Hindlimb muscle (tissue), 1 donor: Measurements from ENCODE around the gene NUP133. TPM values are rescaled to one million over a fixed set of nuclear protein-coding genes. Genes with fewer than 3 reads are reported as not detected.
A peak's percentile ranks its signal among the peaks of the same experiment; 100 is the strongest.
"Not testable (repeated sequence)": the region's sequence is repeated elsewhere in the genome, so short reads cannot be mapped to it uniquely, and the experiment has no call there.

Experiments used
- DNase-seq: peaks from one replicate; pipeline ENCODE4 v3.0.0-alpha.2; 2013
- polyA plus RNA-seq: library from polyadenylated mRNA; unstranded; fragments of 120-200 nt; gene quantifications from one replicate; pipeline ENCODE4 v1.2.1, GENCODE V29; 2013; ENCODE audit not compliant: insufficient read length

Gene NUP133
- 26.2 TPM for polyA plus RNA-seq

DNA sequence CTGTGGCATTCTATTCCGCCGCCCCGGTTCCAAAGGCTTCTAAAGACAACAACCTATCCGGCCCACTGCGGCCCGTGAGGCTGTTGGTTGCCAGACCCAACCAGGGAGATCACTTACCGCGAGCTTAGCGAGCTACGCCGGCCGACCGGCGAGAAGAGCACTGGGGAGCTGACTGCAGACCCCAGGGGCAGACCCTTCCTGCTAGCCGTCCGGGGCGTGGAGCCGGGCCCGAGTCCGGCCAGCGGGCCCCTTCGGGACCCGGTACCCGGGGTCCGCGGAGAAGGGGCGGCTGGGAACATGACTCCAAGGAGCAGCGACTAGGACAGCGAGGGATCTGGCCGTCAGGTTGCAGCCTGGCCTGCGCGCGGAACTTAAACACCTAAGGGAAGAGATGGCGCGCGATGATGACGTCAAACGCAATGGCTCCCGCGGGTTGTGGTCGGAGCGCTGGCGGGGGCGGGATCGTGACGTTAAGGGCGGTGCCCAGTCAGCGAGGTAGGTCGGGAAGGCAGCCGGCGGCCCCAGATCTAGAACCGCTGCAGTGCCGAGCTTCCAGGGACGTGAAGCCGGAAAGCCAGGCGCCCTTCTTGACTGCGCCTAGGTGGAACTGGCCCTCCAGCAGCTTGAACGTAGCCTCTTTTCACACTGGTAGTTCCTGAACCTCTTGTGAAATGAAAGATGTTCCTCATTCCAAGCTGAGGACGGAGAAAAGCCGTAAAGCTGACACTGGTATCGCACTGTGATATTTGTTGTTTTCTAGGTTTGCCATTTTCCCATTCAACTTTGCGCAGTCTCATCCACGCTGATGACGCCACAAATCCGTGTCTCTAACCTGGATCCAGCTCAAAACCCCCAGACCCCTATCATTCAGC is at the start of gene NUP133:
NUP133 (minus strand) TSS at position 391 of the 872 bp plus-strand sequence; CDS start at position 299, 92 bp downstream.
- DNase-seq, result peak; percentile 99

DNA sequence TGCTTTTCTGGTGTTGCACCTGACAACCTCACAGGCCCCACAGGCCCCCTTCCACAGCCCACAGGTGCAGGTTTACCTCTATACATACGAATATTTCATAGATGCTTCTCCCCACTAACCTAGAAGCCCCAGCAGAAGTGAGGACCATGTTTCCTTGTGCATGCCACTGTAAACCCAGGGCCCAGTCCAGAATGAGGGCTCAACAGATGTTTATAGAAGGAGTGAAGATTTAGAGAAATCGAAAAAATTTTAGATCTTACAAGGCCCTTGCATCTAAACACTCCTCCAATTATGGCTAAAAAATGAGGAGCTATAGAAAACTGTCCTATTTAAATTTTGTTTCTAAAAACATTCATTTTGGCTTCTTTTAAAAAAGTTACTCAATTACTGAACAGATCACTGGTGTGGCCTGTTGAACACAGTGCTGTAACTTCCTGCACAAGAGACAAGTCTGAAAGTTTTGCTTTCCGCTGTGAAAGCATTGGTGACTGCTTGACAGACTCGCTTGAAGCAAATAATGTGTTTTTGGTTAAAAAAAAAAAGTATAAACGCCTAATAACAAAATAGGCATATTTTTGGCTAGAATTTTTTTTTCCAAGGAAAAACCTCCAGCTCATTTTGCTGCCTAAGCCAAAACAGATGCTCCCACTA is 49.2 kb upstream of the NUP133 start:
- no peak for DNase-seq

DNA sequence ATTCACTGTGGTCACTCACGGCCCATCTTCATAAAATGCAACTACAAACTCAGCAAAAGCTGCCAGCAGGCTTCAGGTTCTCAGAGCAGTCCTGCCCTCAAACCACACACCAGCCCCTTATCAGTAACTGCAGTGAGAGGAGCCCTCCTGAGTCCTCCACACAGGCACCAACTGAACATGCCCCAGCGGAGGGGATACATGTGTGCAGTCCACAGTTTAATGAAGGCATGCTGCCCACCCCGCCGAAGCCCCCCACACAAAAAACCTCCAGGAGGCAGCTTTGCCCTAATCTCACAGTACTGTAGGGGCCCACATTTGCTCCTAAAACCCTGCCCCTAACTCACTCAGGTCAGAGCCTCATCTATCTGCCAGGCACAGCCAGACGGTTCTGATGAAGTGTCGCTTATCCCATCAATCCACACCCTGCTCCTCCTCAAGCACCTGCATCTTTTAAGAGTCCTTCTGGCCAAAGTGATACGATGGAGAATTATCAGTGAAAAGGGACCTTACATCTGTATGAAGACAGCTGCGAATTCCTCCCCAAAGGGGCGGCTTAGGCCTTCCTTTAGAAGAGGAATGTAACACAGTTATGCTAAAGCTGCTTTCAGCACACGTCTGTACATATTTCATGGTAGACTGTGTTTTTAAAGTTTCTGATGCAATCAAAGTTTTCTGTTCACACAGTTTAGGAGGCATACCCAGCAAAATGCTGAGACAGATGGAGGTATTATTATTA is 46.9 kb upstream of the NUP133 start:
- DNase-seq, result no peak

DNA sequence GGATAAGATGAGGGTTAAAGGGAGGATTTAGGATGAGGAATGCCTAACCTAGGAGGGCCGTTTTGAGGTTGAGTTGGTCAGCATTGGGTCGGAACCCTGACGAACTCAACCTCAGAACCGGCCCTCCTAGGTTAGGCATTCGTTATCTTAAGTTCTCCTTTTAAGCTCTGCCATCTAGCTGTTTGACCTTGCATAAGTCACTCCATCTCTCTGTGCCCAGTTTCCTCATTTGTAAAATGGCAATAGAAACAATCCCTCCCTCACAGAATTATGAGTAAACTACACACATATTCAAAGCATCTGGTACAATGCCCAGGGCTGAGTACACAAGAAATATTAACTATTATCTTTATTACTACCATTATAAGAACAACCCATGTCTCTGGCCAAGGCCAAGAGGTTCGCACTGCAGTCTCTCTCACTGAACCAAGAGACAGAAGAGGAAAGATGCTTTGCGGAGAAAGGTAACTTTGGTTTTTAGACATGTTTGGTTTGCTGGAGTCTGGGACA is 45.5 kb upstream of the NUP133 start:
- DNase-seq, result no peak

DNA sequence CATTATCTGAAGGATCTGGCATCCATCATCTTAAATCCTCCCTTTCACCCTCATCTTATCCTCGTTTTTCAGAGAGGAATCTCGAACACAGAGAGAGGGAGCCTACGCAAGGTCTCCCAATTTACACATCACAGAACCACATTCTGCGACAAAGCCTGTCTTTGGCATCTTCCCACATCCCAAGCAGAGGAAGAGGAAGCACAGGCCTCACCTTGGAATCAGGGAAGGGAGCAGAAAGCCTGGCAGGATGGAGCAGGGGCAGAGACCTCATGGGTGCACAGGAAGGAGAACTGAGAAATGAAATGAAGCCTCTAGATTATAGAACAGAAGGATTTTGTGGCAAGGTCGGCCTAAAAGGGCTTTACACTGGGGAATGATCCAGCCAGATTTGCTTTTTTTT is 44.6 kb upstream of the NUP133 start:
- DNase-seq, result no peak

DNA sequence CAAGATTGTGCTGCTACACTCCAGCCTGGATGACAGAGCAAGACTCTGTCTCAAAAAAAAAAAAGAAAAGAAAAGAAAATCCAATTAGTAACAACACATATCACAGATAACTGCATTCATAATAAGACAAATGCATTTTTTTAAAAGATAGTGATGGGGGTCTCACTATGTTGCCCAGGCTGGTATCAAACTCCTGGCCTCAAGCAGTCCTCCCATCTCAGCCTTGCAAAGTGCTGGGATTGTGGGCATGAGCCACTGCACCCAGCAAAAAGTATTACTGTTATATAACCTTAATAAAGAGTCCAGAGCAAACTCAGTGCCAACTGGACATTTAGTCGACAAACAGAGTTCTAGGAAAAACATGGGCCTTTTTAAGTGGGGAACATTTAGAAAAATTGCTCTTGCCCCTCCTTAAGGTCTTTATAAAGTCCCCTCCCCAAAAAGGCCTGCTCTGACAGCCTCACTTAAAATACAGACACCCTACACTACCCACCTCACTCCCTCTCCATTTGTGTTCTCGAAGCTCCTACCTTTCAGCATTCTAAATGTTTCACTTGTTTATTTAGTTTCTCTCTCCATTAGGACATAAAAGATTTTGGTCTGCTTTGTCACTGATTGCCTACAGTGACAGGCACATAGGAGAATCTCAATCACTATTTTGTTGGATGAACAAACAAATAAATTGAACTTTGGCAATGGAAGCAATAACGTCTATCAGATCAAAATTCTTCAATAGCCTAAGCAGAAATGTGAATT is 42.8 kb upstream of the NUP133 start:
- DNase-seq, result no peak

DNA sequence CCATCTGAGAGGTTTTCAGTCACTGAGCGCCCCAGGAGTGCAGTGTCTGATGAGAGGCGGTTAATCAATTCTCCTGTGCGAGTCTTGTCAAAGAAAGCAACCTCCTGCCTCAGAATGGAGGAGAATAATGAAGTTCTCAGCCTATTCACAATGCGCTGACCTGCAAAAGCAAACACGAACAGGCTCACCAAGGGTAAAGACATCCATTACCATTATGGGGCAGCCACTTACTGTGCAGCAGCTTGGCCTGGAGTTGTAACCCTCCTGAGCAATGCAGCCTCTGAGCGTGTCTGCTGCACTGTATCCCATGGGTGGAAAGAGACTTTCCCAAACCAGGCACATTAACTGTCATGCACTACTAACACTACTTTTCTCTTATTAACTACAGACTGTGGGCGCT is 39.4 kb upstream of the NUP133 start:
- no peak for DNase-seq

DNA sequence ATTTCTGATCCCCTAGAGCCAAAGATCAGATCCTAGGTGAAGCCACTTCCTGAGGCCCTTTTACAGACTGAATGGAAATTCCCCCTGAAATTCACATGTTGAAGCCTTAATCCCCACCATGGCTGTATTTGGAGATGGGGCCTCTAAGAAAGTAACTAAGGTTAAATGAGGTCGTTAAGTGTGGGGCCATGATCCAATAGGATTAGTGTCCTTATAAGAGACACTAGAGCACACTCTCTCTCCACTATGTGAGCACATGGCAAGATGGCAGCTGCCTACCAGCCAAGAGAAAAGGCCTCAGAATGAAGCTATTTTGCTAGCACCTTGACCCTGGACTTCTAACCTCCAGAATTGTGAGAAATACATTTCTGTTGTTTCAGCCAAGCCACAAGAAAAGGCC is 36.4 kb upstream of the NUP133 start:
- DNase-seq, result no peak

DNA sequence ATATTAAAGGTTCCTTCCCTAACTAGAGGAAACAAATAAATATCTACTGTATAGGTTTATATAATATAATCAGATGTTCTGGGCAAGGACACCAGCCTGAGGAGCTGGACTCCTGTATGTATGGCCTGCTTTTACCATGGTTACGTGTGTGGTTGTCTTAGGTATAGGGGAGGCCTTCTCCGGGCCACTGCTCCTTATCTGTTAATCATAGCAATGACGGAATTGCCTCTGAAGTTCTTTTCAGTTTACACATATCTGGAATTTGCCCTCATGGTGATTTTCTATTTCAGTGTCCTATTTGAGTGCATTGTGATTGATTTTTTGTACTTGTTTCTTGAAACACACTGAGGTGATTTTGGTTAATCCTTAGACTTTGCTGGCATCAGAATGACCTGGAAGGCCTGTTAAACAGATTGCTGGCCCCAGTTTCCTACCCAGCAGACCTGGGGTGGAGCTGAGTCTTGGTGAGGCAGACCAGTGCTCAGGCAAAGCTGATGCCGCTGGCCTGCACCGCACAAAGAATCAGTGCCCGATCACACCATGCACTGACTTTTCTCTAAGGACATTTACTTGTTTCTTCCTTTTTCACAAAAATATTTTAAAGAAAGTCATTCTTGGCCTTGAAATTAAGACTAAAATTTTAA is 31.8 kb upstream of the NUP133 start:
- no peak for DNase-seq

DNA sequence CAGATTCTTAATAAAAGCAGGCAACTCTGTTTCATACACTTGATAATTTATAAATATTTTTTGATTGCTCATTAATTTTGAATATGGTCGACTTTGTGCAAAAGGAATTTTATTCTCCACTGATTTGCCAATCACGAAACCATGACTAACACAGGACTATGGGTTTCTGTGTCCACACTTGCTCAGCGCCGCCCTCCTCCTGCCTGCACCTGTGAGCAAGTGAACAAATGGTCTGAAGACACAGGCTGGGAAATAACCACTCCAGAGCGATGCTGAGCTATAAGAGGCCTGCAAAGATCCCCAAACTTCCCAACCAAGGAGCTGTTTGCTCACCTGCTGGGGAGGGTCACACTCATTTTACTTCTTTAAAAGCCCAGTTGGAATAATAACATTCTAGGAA is 30.8 kb upstream of the NUP133 start:
- no peak for DNase-seq

DNA sequence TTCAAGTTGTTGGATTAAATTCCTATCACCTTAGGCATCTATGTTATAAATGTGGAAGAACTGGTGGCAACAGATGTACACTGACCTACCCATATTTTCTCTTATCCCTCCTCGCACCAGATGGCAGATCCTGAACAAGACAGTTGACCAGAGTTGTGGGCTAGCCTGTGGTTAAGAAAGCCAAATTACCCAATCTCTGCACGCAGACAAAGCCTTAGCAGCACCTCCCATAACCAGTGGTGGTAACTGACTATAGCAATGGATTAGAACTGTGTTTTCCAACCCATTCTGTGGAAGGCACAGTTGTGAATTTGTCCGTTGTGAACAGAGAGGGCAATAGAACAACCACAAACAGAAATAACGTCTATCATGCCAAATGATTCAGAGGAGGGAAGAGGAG is 29.8 kb upstream of the NUP133 start:
- no peak for DNase-seq

DNA sequence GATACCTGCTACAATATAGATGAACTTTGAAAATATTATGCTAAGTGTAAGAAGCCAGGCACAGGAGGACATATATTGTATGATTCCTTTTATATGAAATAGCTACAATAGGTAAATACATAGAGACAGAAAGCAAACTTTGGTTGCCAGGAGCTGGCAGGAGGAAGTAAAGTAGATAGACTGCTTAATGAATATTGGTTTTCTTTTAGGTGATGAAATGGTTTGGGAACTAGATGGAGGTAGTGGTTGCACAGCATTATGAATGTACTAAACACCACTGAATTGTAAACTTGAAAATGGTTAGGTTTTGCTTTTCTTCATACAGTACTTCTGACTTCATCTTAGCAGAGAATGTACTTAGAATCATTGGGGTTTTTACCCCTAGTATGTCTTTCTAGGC is 28.8 kb upstream of the NUP133 start:
- no peak for DNase-seq

DNA sequence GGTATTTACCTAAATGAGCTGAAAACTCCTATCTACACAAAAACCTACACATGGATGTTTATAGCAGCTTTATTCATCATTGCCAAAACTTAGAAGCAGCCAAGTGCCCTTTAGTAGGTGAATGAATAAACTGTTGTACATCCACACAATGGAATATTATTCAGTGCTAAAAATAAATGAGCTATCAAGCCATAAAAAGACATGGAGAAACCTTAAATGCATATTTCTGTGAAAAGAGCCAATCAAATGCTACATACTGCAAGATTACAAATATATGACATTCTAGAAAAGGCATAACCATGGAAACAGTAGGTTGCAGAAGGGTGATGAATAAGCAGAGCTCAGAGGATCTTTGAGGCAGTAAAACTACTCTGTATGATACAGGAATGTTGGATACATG is 27.1 kb upstream of the NUP133 start:
- no peak for DNase-seq

DNA sequence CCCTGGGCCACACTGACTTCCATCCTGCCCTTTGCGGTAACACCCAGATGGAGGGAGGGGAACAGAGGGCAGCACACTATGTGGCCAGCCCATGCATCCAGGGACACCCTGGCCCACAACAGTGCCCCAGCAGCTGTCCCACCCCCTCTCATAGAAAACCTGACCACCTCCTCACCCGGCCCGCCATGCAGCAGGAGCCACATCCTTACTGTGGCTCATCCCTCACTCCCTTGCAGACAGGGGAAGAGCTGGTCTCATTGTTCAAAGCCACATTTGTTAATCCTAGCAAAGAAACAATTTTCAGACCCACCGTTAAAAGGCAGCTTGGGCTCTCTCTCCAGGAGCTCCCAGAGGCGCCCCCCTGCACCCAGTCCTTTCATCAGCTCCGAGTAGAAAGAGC is 23.2 kb upstream of the NUP133 start:
- DNase-seq, result no peak

DNA sequence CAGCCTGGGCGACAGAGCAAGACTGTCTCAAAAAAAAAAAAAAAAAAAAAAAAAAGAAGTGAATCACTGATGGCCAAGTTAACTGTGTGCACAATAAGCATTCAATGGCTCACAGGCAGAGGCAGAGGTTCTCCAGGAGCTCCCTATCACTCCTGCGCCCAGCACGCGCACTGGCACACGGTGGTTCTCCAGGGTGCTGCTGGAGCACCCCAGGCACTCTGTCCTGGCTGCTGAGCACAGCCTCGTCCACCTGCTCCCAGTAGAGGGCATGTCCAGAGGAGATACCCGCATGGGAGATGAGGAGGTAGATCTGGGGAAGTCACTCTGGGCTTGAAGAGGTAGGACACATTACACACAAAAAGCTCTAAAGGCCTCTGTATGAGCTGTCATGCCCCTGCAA is 21.5 kb upstream of the NUP133 start:
- no peak for DNase-seq

DNA sequence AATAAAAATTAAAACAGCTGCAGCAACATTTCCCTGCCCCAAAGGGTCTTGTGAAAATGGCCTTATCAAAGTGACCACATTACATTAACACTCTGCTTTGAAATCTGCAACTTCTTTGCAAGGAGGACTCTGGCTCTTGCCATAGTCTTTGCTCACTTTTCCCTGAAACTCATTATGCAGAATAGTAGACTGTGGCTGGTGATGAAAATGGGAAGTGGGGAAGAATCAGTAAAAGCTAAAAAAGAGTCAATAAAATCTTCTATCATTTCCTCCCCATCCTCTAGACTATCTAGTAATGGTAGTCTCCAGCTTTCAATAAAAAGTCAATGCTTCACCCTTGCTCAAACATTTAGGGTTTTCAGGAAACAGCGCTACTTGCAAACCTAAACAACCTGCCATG is 18.6 kb upstream of the NUP133 start:
- DNase-seq, result no peak

DNA sequence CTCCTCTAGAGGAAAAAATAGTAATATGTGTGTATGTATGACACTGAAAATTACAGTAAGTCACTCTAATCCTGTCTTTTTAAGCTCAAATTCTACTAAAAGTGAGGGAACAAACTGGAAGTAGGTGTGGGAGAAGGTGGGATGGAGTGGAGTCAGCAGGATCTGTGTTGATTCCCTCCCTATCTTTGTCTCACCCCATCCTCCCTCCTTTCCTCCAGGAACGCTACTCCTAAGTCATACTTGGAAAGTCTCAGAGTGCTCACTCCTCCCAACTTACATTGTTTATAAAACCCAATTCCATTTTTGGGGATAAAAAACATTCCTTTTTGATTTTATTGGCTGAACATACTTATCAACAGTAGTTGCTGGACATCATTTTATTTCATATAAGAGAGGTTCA is 14.9 kb upstream of the NUP133 start:
- no peak for DNase-seq

DNA sequence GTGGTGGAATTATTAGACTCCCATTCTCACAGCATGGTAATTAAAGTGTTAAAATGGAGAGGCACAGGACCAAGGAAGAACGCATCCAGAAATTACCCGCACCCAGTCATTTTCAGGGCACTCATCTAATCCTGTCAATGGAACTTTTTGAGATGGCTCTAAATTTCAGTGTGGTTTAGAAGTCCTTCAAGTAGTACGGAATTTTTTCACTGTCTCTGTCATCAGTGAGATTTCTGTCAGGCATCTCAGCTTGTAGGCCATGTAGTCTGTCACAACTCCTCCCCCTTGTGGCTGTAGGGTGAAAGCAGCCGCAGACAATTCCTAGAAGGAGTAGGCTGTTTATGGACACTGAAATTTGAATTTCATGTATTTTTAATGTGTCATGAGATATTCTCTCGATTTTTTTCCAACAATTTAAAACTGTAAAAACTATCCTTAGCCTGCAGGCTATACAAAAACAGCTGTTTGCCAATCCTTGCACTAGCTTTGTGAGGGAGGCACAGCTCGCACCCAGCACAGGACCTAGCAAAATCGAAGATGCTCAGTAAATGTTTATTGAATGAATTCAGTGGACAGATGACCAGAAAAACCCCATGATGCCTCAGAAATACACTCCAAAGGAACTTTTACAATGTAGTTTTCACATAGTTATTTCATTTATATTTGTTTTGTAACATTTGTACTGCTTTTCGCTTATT is 6.6 kb upstream of the NUP133 start:
- peak; percentile 69 for DNase-seq

DNA sequence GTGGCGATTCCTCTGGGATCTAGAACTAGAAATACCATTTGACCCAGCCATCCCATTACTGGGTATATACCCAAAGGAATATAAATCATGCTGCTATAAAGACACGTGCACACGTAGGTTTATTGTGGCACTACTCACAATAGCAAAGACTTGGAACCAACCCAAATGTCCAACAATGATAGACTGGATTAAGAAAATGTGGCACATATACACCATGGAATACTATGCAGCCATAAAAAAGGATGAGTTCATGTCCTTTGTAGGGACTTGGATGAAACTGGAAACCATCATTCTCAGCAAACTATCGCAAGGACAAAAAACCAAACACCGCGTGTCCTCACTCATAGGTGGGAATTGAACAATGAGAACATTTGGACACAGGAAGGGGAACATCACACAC is 3.5 kb upstream of the NUP133 start:
- DNase-seq, result not testable (repeated sequence)

DNA sequence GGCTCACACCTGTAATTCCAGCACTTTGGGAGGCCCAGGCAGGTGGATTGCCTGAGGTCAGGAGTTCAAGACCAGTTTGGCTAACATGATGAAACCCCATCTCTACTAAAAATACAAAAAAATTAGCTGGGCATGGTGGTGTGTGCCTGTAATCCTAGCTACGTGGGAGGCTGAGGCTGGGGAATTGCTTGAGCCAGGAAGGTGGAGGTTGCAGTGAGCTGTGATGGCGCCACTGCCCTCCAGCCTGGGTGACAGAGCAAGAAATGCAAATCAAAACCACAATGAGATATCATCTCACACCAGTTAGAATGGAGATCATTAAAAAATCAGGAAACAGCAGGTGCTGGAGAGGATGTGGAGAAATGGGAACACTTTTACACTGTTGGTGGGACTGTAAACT is 3.1 kb upstream of the NUP133 start:
- DNase-seq, result not testable (repeated sequence)

DNA sequence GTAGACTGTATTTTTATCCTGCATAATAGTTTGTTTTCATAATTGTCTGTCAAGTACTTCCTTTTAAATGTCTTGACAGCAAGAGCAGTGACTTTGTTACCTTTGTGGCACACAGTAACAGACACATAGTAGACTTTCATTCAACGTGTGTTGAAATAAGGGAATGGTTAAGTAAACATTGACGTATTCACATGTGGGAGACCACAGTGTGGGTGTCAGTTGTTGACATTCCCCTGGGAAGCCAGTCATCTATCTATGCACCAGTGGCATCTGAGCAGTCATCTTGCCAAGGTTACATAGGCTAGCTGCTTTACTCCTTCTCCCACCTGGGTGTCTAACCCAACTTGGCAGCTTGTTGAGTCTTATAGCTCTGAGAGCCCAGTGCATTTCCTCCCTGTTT is 1.4 kb upstream of the NUP133 start:
- no peak for DNase-seq
